Astrocyte (in vitro differentiated cells and primary cell): ENCODE data around the gene TMPRSS9.

Experiments used
- CTCF ChIP-seq: IDR thresholded peaks from 2 replicates; pipeline ENCODE4 v1.5.1; 2011; ENCODE audit warnings: low read depth, mild to moderate bottlenecking, inconsistent platforms, low read length, moderate library complexity; ENCODE audit not compliant: insufficient read depth
- EZH2 ChIP-seq: IDR thresholded peaks from 2 replicates; pipeline ENCODE4 v1.6.1; 2012; ENCODE audit warnings: mild to moderate bottlenecking, low read length, inconsistent platforms; ENCODE audit not compliant: insufficient read depth

- TF ChIP-seq CTCF (no peak), EZH2 (no peak)
Measured at GRCh38 chr19:2461751-2462634, 101.9 kb downstream of the TMPRSS9 start.
